ENCODE measurements around the gene PPP2R5A.

The PPP2R5A gene

DNA sequence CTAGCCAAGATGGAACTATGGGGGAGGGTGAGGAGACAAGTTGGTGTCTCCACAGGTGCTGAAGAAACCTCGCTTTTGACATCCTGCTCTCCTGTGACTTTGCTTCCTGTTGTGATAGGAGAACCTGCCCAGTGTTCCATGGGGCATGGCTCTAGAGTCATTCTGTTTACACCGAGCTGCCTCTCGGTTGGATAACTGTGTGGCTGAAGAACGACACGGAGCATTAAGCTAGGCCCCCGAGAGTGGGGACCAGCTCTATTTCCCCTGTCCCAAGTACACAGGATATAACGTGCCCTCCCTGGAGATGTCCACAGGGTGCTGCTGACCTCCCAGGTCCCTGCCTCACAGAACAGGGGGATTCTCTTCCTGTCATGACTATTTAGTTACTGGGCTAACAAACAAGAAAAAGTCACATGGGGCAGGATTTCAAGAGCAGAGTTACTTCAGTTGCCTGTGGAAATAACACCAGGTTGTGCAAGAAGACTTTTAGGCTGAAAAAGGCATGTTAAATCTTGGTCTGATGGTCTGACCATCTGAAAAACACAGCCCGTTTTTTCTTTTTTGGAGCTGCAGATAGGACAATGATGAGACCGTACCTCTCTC, 29.4 kb upstream of the PPP2R5A start:
- TF ChIP-seq GATA1 (IDR thresholded peaks at IDR 0.05; ENCODE audit: low read depth, low read length), result no peak
- TF ChIP-seq POLR2A (IDR thresholded peaks at IDR 0.05; ENCODE audit: low read length), result no peak
- DNase-seq, result no peak

DNA sequence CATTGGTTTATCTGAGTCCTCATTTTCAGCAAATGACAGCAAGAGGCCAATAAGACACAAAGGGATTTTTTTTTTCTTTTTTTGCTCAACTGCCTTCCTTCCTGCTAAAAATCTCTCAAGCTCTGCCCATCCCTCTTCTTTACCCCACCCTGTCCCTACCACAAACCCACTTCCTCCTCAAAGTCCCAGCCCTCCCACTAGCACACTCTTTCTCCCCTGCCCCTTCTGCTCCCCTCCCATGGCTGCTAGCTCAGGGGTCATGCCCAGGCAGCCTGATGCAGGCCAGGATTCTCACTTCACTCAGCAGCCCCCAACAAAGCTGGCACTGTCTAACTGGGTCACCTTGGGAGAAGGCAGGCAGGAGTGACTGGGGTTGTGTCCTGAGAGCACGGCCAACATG, 28.8 kb upstream of the PPP2R5A start:
- no peak for DNase-seq
- TF ChIP-seq GATA1 (IDR thresholded peaks at IDR 0.05; ENCODE audit: low read depth, low read length), result no peak
- no peak for TF ChIP-seq POLR2A (IDR thresholded peaks at IDR 0.05; ENCODE audit: low read length)

- no peak for DNase-seq
- TF ChIP-seq GATA1 (IDR thresholded peaks at IDR 0.05; ENCODE audit: low read depth, low read length), result no peak
- TF ChIP-seq POLR2A (IDR thresholded peaks at IDR 0.05; ENCODE audit: low read length), result no peak
Observed at GRCh38 chr1:212257157-212257556, 28.1 kb upstream of the PPP2R5A start.

DNA sequence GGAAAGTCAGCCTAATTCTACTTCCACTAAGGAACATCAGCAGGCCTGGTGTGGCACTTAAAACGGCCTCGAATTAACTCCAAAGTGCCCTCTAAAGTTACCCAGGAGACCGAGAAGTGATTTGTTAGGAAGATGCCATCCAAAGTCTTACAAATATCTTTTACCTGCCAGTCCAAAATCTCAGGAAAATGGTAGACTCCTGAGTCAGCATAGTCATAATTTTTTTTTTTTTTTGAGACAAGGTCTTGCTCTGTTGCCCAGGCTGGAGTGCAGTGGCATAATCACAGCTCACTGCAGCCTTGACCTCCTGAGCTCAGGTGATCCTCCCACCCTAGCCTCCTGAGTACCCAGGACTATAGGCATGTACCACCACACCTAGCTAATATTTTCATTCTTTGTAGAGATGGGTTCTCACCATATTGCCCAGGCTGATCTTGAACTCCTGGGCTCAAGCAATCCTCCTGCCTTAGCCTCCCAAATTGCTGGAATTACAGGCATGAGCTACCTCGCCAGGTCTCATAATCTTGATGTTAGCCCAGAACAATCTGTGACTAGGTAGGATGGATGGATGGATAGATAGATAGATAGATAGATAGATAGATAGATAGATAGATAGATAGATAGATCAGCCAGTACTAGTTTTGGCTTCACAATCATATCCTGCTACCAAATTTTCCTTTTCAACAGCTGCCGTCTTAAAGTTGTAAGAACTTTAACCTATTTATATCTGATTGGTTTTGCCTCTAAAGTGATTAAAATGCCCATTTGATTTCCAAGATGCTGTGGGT, 25.3 kb upstream of the PPP2R5A start:
- no peak for DNase-seq
- TF ChIP-seq POLR2A (IDR thresholded peaks at IDR 0.05; ENCODE audit: low read length), result no peak
- no peak for TF ChIP-seq GATA1 (IDR thresholded peaks at IDR 0.05; ENCODE audit: low read depth, low read length)

GRCh38 chr1:212260557-212261355, 24.5 kb upstream of the PPP2R5A start:
- TF ChIP-seq GATA1 (IDR thresholded peaks at IDR 0.05; ENCODE audit: low read depth, low read length), result no peak
- DNase-seq, result peak in 1 of 2 experiments; percentile 18

DNA sequence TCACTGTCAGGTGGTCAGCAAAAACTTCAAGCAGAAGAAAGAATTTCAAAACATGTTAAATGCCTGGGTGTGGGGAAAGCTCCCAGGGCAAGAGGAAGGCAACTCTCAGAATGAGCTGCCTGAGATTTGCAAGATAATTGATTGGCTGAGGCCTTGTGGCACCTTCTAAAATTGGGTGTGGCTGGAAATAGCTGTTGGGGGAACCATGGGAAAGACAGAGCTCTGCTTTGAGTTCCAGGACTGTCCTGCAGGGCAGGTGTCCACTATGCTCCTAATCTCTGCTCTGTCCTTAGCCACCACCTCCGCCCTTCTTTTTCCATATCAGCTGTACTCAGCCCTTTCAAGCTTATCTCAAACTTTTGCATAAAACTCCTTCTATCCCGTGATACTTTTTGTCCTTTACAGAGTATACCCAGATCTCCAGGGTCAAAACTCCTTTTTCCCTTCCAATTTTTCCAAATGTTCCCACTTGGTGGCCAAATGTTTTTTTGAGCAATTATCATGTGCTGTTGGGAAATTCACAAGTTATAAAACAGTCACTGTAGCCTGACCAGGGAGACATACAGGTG, 23.8 kb upstream of the PPP2R5A start:
- TF ChIP-seq POLR2A (IDR thresholded peaks at IDR 0.05; ENCODE audit: low read length) (no peak), GATA1 (IDR thresholded peaks at IDR 0.05; ENCODE audit: low read depth, low read length) (no peak)
- peak; percentile 18 to 49 for DNase-seq

- no peak for TF ChIP-seq GATA1 (IDR thresholded peaks at IDR 0.05; ENCODE audit: low read depth, low read length)
- no peak for TF ChIP-seq POLR2A (IDR thresholded peaks at IDR 0.05; ENCODE audit: low read length)
- no peak for DNase-seq
Observed at GRCh38 chr1:212267017-212267416, 18.2 kb upstream of the PPP2R5A start.

- TF ChIP-seq POLR2A (IDR thresholded peaks at IDR 0.05; ENCODE audit: low read length) (no peak), GATA1 (IDR thresholded peaks at IDR 0.05; ENCODE audit: low read depth, low read length) (no peak)
Observed at GRCh38 chr1:212267460-212267859, 17.8 kb upstream of the PPP2R5A start.

GRCh38 chr1:212269306-212269705, 15.9 kb upstream of the PPP2R5A start:
- TF ChIP-seq POLR2A (IDR thresholded peaks at IDR 0.05; ENCODE audit: low read length) (no peak), GATA1 (IDR thresholded peaks at IDR 0.05; ENCODE audit: low read depth, low read length) (no peak)

More at GRCh38 chr1:212267460-212267859, 17.8 kb upstream of the PPP2R5A start:
- no peak for DNase-seq

GRCh38 chr1:212270564-212270963, 14.6 kb upstream of the PPP2R5A start:
- TF ChIP-seq GATA1 (IDR thresholded peaks at IDR 0.05; ENCODE audit: low read depth, low read length), result no peak
- TF ChIP-seq POLR2A (IDR thresholded peaks at IDR 0.05; ENCODE audit: low read length), result no peak
- no peak for DNase-seq

More at GRCh38 chr1:212269306-212269705, 15.9 kb upstream of the PPP2R5A start:
- no peak for DNase-seq

DNA sequence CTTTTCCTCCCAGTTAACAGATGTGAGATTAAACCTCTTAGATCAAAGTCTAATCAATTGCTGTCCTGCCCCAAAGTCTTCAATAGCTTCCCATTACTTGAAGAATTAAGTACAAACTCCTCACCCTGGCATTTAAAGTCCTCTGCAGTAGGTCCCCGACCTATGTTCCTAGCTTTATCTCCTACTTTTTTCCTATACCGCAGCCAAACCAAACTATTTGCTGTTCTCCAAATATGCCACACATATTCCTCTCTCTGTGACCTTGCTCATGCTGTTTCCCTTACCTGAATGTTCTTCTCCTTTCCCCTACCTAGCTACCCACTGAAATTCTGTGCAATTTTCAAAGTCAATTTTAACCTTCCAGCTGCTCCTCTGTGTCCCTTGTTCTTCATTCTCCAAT, 14.0 kb upstream of the PPP2R5A start:
- no peak for DNase-seq
- TF ChIP-seq POLR2A (IDR thresholded peaks at IDR 0.05; ENCODE audit: low read length) (no peak), GATA1 (IDR thresholded peaks at IDR 0.05; ENCODE audit: low read depth, low read length) (no peak)

GRCh38 chr1:212271823-212272485, 13.3 kb upstream of the PPP2R5A start:
- no peak for TF ChIP-seq GATA1 (IDR thresholded peaks at IDR 0.05; ENCODE audit: low read depth, low read length)
- no peak for TF ChIP-seq POLR2A (IDR thresholded peaks at IDR 0.05; ENCODE audit: low read length)

DNA sequence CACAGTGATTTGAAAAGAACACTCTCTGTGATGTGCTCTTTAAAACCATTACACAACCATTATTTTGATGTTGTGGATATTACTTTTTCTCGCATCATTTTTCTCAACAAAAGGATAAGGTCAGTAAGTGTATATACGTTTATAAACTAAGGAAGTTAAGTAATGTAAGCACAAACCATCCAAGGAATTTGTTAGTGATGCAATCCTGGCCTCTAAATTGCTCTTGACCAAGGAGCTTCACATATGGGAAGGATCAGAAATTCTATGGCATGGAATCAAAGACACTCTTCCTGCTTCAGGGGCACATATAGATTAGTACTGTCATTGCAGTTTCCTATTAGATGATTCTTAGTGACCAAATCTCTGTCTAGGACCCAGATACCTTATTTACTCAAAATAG, 3.6 kb upstream of the PPP2R5A start:
- TF ChIP-seq GATA1 (IDR thresholded peaks at IDR 0.05; ENCODE audit: low read depth, low read length), result no peak

More at GRCh38 chr1:212271823-212272485, 13.3 kb upstream of the PPP2R5A start:
- DNase-seq, result no peak

More for the DNA sequence above, 3.6 kb upstream of the PPP2R5A start:
- DNase-seq, result no peak
